Urinary bladder (tissue), 4 donors: ENCODE data around the gene BUB1. TPM values are rescaled to one million over a fixed set of nuclear protein-coding genes. Genes with fewer than 3 reads are reported as not detected.
"Not testable (repeated sequence)": the region's sequence is repeated elsewhere in the genome, so short reads cannot be mapped to it uniquely, and the experiment has no call there.

Experiments
- DNase-seq: peaks from one replicate; pipeline ENCODE4 v3.0.0-alpha.2; 2015; ENCODE audit errors: extremely low spot score
- H3K27ac ChIP-seq: one replicate; pipeline ENCODE4 v1.5.1; 2013; ENCODE audit warnings: low read depth, mild to moderate bottlenecking, moderate library complexity
- H3K36me3 ChIP-seq: one replicate; pipeline ENCODE4 v1.6.1; 2013; ENCODE audit warnings: mild to moderate bottlenecking, moderate library complexity; ENCODE audit not compliant: insufficient read depth
- H3K4me1 ChIP-seq: one replicate; pipeline ENCODE4 v1.6.1; 2013; ENCODE audit warnings: mild to moderate bottlenecking, moderate library complexity; ENCODE audit not compliant: insufficient read depth
- H3K4me3 ChIP-seq: one replicate; pipeline ENCODE4 v1.5.1; 2013; ENCODE audit warnings: low read depth, low read length
- WGBS: extraction: QIAGEN DNeasy Blood & Tissue Kit; methylation state at CpG from one replicate; pipeline ENCODE4 v1.1.7; 2013; 5-methylcytosine and 5-hydroxymethylcytosine counted together
- polyA plus RNA-seq: library from polyadenylated mRNA; stranded (reverse); fragments of 200-250 nt; gene quantifications from one replicate; pipeline ENCODE4 v1.2.3, GENCODE V29; 2013
- total RNA-seq: library from RNA; depleted of rRNA; stranded (reverse); fragments of >200 nt; gene quantifications from one replicate; pipeline ENCODE4 v1.2.3, GENCODE V29; 2014
- donor health status: healthy with polysubstance abuse.
- donor health status: healthy.

BUB1 gene
- total and polyA plus RNA-seq, 2 donors = 0.56 to 32.4 TPM

GRCh38 chr2:110619326-110619939 lies 58.4 kb downstream of the BUB1 start:
- WGBS = 72% methylated on average over 1 of the region's 9 CpGs
- H3K4me3 ChIP-seq, H3K36me3 ChIP-seq, DNase-seq, H3K27ac ChIP-seq, H3K4me1 ChIP-seq: not testable (repeated sequence)

- WGBS = no CpG with 5 or more reads among the region's 1 CpG
- H3K36me3 ChIP-seq, H3K4me3 ChIP-seq, H3K27ac ChIP-seq, DNase-seq, H3K4me1 ChIP-seq: not testable (repeated sequence)
Measured at GRCh38 chr2:110613927-110614326, 63.9 kb downstream of the BUB1 start.

GRCh38 chr2:110610613-110611250 lies 67.1 kb downstream of the BUB1 start:
- DNase-seq, H3K36me3 ChIP-seq, H3K27ac ChIP-seq, H3K4me1 ChIP-seq: not testable (repeated sequence)
- peak overlapping the region; percentile 25 for H3K4me3 ChIP-seq
- under 1% methylated on average over 47 of the region's 94 CpGs for WGBS

- not testable (repeated sequence) for H3K27ac ChIP-seq, H3K36me3 ChIP-seq, H3K4me3 ChIP-seq, H3K4me1 ChIP-seq, DNase-seq
- WGBS = 3% methylated on average over 24 of the region's 45 CpGs
Measured at GRCh38 chr2:110609843-110610612, 67.8 kb downstream of the BUB1 start.

- not testable (repeated sequence) for H3K4me3 ChIP-seq, H3K4me1 ChIP-seq, H3K36me3 ChIP-seq, DNase-seq, H3K27ac ChIP-seq
- no CpG with 5 or more reads among the region's 8 CpGs for WGBS
Measured at GRCh38 chr2:110608788-110609502, 68.9 kb downstream of the BUB1 start.

GRCh38 chr2:110605057-110605456 lies 72.8 kb downstream of the BUB1 start:
- DNase-seq, H3K4me1 ChIP-seq, H3K27ac ChIP-seq, H3K4me3 ChIP-seq, H3K36me3 ChIP-seq: not testable (repeated sequence)
- 71% methylated on average over 8 of the region's 12 CpGs for WGBS

GRCh38 chr2:110603917-110604591 lies 73.8 kb downstream of the BUB1 start:
- not testable (repeated sequence) for H3K36me3 ChIP-seq, H3K4me3 ChIP-seq, H3K4me1 ChIP-seq, DNase-seq, H3K27ac ChIP-seq
- no CpG with 5 or more reads among the region's 8 CpGs for WGBS

- not testable (repeated sequence) for H3K36me3 ChIP-seq, H3K4me3 ChIP-seq, H3K4me1 ChIP-seq, DNase-seq, H3K27ac ChIP-seq
- 97% methylated on average over 5 of the region's 9 CpGs for WGBS
Measured at GRCh38 chr2:110602139-110602538, 75.7 kb downstream of the BUB1 start.

GRCh38 chr2:110591973-110592372 lies 85.9 kb downstream of the BUB1 start:
- H3K27ac ChIP-seq, H3K4me3 ChIP-seq, H3K4me1 ChIP-seq, H3K36me3 ChIP-seq, DNase-seq: not testable (repeated sequence)
- no CpG with 5 or more reads among the region's 2 CpGs for WGBS

GRCh38 chr2:110589677-110590330 lies 88.1 kb downstream of the BUB1 start:
- not testable (repeated sequence) for H3K4me1 ChIP-seq, DNase-seq, H3K27ac ChIP-seq, H3K4me3 ChIP-seq, H3K36me3 ChIP-seq
- WGBS = no CpG with 5 or more reads among the region's 15 CpGs

GRCh38 chr2:110588520-110588919 lies 89.3 kb downstream of the BUB1 start:
- WGBS = no CpG with 5 or more reads among the region's 1 CpG
- H3K4me3 ChIP-seq, H3K4me1 ChIP-seq, DNase-seq, H3K27ac ChIP-seq, H3K36me3 ChIP-seq: not testable (repeated sequence)
